ENCODE measurements around the gene MAGI2. TPM values are rescaled to one million over a fixed set of nuclear protein-coding genes. Genes with fewer than 3 reads are reported as not detected.

MAGI2 gene
- total RNA-seq, 5 donors from 2014 or later (not counting 1 experiment from before 2014, with no cell fraction given), result 0.10 to 0.77 (median 0.22) TPM

- DNase-seq (no peak), ATAC-seq (replicated peaks in 1 of 4) (no peak)
- H3K4me1 Mint-ChIP-seq, result no peaks in the 10 kb centered on the region
- peaks cover 0 to 3% (median 0%) of the 10 kb centered on the region in 3 donors for H3K9me3 Mint-ChIP-seq
- Histone ChIP-seq H3K4me3 (ENCODE audit: control insufficient read depth in 1 of 2, extremely low read depth in 1 of 2, low read length in 1 of 2) (no peak overlapping the region), H3K4me1 (ENCODE audit: control insufficient read depth in 1 of 2, extremely low read depth in 1 of 2, insufficient read depth in 2 of 2, low read length in 2 of 2) (no peaks in the 10 kb centered on the region), H3K9me3 (no peaks in the 10 kb centered on the region), H3K36me3 (ENCODE audit: control insufficient read depth in 2 of 2, extremely low read depth in 1 of 2, insufficient read depth in 1 of 2, low read length in 1 of 2) (no peaks in the 10 kb centered on the region), H3K27ac (ENCODE audit: low read length) (no peak overlapping the region), H3K27me3 (replicated peaks in 1 of 2; ENCODE audit: control insufficient read depth in 2 of 2, extremely low read depth in 1 of 2, insufficient read depth in 2 of 2, low read length in 1 of 2) (no peaks in the 10 kb centered on the region)
- CTCF ChIA-PET, result no interaction called here
- H3K27me3 Mint-ChIP-seq, result peaks cover 3 to 4% of the 10 kb centered on the region in 2 donors
- no peaks in the 10 kb centered on the region for H3K36me3 Mint-ChIP-seq
- no peak overlapping the region for H3K27ac Mint-ChIP-seq
- WGBS (ENCODE audit: insufficient coverage), result 41% methylated on average over 3 of the region's 5 CpGs
- POLR2A ChIA-PET, result no interaction called here
- H3K4me3 Mint-ChIP-seq, result no peak overlapping the region
Observed at GRCh38 chr7:78437118-78437517, 1016.3 kb downstream of the MAGI2 start.

DNA sequence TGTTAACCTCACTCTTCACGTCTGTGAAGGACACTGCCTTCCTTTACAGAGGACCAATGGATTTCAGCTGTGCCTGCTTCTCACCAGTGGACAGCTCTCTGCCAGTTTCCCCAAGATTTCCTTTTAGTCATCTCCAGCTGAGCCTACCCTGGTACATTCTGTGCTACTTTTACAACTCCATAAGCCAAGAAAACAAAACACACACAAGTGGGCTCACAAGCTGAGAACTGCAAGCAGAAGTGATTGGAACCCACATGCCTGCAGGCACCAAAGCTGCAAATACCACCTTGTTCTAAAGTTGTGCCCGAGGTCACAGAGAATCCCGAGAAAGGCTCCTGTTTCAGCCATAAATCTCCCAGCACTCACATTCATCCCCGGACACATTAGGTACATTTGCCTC lies 1018.1 kb downstream of the MAGI2 start:
- Mint-ChIP-seq H3K9me3 (peaks cover 0 to 3% (median 0%) of the 10 kb centered on the region in 3 donors), H3K27ac (no peak overlapping the region), H3K4me3 (no peak overlapping the region), H3K36me3 (no peaks in the 10 kb centered on the region), H3K4me1 (no peaks in the 10 kb centered on the region), H3K27me3 (peaks cover 3 to 4% of the 10 kb centered on the region in 2 donors)
- ATAC-seq (replicated peaks in 1 of 4) (no peak), DNase-seq (no peak)
- Histone ChIP-seq H3K36me3 (ENCODE audit: control insufficient read depth in 2 of 2, extremely low read depth in 1 of 2, insufficient read depth in 1 of 2, low read length in 1 of 2) (no peaks in the 10 kb centered on the region), H3K4me1 (ENCODE audit: control insufficient read depth in 1 of 2, extremely low read depth in 1 of 2, insufficient read depth in 2 of 2, low read length in 2 of 2) (no peaks in the 10 kb centered on the region), H3K27ac (ENCODE audit: low read length) (no peak overlapping the region), H3K4me3 (ENCODE audit: control insufficient read depth in 1 of 2, extremely low read depth in 1 of 2, low read length in 1 of 2) (no peak overlapping the region), H3K9me3 (no peaks in the 10 kb centered on the region), H3K27me3 (replicated peaks in 1 of 2; ENCODE audit: control insufficient read depth in 2 of 2, extremely low read depth in 1 of 2, insufficient read depth in 2 of 2, low read length in 1 of 2) (no peaks in the 10 kb centered on the region)
- CTCF ChIA-PET, result no interaction called here
- POLR2A ChIA-PET, result no interaction called here
- WGBS (ENCODE audit: insufficient coverage), result 70% methylated on average over 1 of the region's 4 CpGs

- Histone ChIP-seq H3K36me3 (ENCODE audit: control insufficient read depth in 2 of 2, extremely low read depth in 1 of 2, insufficient read depth in 1 of 2, low read length in 1 of 2) (no peaks in the 10 kb centered on the region), H3K9me3 (no peaks in the 10 kb centered on the region), H3K27me3 (replicated peaks in 1 of 2; ENCODE audit: control insufficient read depth in 2 of 2, extremely low read depth in 1 of 2, insufficient read depth in 2 of 2, low read length in 1 of 2) (no peaks in the 10 kb centered on the region), H3K4me1 (ENCODE audit: control insufficient read depth in 1 of 2, extremely low read depth in 1 of 2, insufficient read depth in 2 of 2, low read length in 2 of 2) (no peaks in the 10 kb centered on the region), H3K27ac (ENCODE audit: low read length) (no peak overlapping the region), H3K4me3 (ENCODE audit: control insufficient read depth in 1 of 2, extremely low read depth in 1 of 2, low read length in 1 of 2) (no peak overlapping the region)
- no peak overlapping the region for H3K27ac Mint-ChIP-seq
- ChIA-PET POLR2A (no interaction called here), CTCF (no interaction called here)
- H3K36me3 Mint-ChIP-seq, result no peaks in the 10 kb centered on the region
- DNase-seq, result no peak
- peaks cover 3 to 4% of the 10 kb centered on the region in 2 donors for H3K27me3 Mint-ChIP-seq
- H3K4me3 Mint-ChIP-seq, result no peak overlapping the region
- no CpG with 5 or more reads among the region's 1 CpG for WGBS (ENCODE audit: insufficient coverage)
- ATAC-seq (replicated peaks in 1 of 4), result no peak
- H3K9me3 Mint-ChIP-seq, result peaks cover 0 to 2% (median 0%) of the 10 kb centered on the region in 3 donors
- no peaks in the 10 kb centered on the region for H3K4me1 Mint-ChIP-seq
Observed at GRCh38 chr7:78434281-78434680, 1019.2 kb downstream of the MAGI2 start.

- no peaks in the 10 kb centered on the region for H3K36me3 ChIP-seq (ENCODE audit: control insufficient read depth in 2 of 2, extremely low read depth in 1 of 2, insufficient read depth in 1 of 2, low read length in 1 of 2)
- no peaks in the 10 kb centered on the region for H3K4me1 Mint-ChIP-seq
- no peaks in the 10 kb centered on the region for H3K4me1 ChIP-seq (ENCODE audit: control insufficient read depth in 1 of 2, extremely low read depth in 1 of 2, insufficient read depth in 2 of 2, low read length in 2 of 2)
- no peak overlapping the region for H3K27ac ChIP-seq (ENCODE audit: low read length)
- H3K27me3 ChIP-seq (replicated peaks in 1 of 2; ENCODE audit: control insufficient read depth in 2 of 2, extremely low read depth in 1 of 2, insufficient read depth in 2 of 2, low read length in 1 of 2), result no peaks in the 10 kb centered on the region
- H3K9me3 ChIP-seq, result no peaks in the 10 kb centered on the region
- H3K9me3 Mint-ChIP-seq, result no peaks in the 10 kb centered on the region
- POLR2A ChIA-PET, result no interaction called here
- no peaks in the 10 kb centered on the region for H3K36me3 Mint-ChIP-seq
- H3K27me3 Mint-ChIP-seq, result peaks cover 3 to 4% of the 10 kb centered on the region in 2 donors
- no peak overlapping the region for H3K4me3 ChIP-seq (ENCODE audit: control insufficient read depth in 1 of 2, extremely low read depth in 1 of 2, low read length in 1 of 2)
- CTCF ChIA-PET, result no interaction called here
- ATAC-seq (replicated peaks in 1 of 4) (no peak), DNase-seq (no peak)
- no CpG with 5 or more reads among the region's 3 CpGs for WGBS (ENCODE audit: insufficient coverage)
- H3K4me3 Mint-ChIP-seq, result no peak overlapping the region
- H3K27ac Mint-ChIP-seq, result no peak overlapping the region
Observed at GRCh38 chr7:78433421-78433820, 1020.0 kb downstream of the MAGI2 start.

- Histone ChIP-seq H3K36me3 (ENCODE audit: control insufficient read depth in 2 of 2, extremely low read depth in 1 of 2, insufficient read depth in 1 of 2, low read length in 1 of 2) (no peaks in the 10 kb centered on the region), H3K27ac (ENCODE audit: low read length) (no peak overlapping the region), H3K27me3 (replicated peaks in 1 of 2; ENCODE audit: control insufficient read depth in 2 of 2, extremely low read depth in 1 of 2, insufficient read depth in 2 of 2, low read length in 1 of 2) (no peaks in the 10 kb centered on the region), H3K9me3 (no peaks in the 10 kb centered on the region), H3K4me3 (ENCODE audit: control insufficient read depth in 1 of 2, extremely low read depth in 1 of 2, low read length in 1 of 2) (no peak overlapping the region), H3K4me1 (ENCODE audit: control insufficient read depth in 1 of 2, extremely low read depth in 1 of 2, insufficient read depth in 2 of 2, low read length in 2 of 2) (no peaks in the 10 kb centered on the region)
- H3K27ac Mint-ChIP-seq, result no peak overlapping the region
- CTCF ChIA-PET, result no interaction called here
- DNase-seq (no peak), ATAC-seq (replicated peaks in 1 of 4) (no peak)
- H3K9me3 Mint-ChIP-seq, result peaks cover 0 to 6% (median 4%) of the 10 kb centered on the region in 3 donors
- H3K27me3 Mint-ChIP-seq, result no peaks in the 10 kb centered on the region
- no peaks in the 10 kb centered on the region for H3K36me3 Mint-ChIP-seq
- WGBS (ENCODE audit: insufficient coverage), result no CpG with 5 or more reads among the region's 1 CpG
- H3K4me1 Mint-ChIP-seq, result peaks cover 0 to 2% (median 0%) of the 10 kb centered on the region in 3 donors
- POLR2A ChIA-PET, result no interaction called here
- H3K4me3 Mint-ChIP-seq, result no peak overlapping the region
Observed at GRCh38 chr7:78429878-78430277, 1023.6 kb downstream of the MAGI2 start.

GRCh38 chr7:78427209-78427608 lies 1026.3 kb downstream of the MAGI2 start:
- POLR2A ChIA-PET, result no interaction called here

GRCh38 chr7:78420001-78420400 lies 1033.5 kb downstream of the MAGI2 start:
- H3K27me3 ChIP-seq (replicated peaks in 1 of 2; ENCODE audit: control insufficient read depth in 2 of 2, extremely low read depth in 1 of 2, insufficient read depth in 2 of 2, low read length in 1 of 2), result no peaks in the 10 kb centered on the region
- H3K9me3 ChIP-seq, result no peaks in the 10 kb centered on the region
- no peak overlapping the region for H3K27ac ChIP-seq (ENCODE audit: low read length)
- no CpG with 5 or more reads among the region's 1 CpG for WGBS (ENCODE audit: insufficient coverage)
- Mint-ChIP-seq H3K36me3 (no peaks in the 10 kb centered on the region), H3K27me3 (no peaks in the 10 kb centered on the region), H3K4me3 (no peak overlapping the region), H3K9me3 (peaks cover 9 to 12% (median 9%) of the 10 kb centered on the region in 3 donors), H3K27ac (no peak overlapping the region), H3K4me1 (no peaks in the 10 kb centered on the region)
- ChIA-PET CTCF (no interaction called here), POLR2A (no interaction called here)
- no peaks in the 10 kb centered on the region for H3K36me3 ChIP-seq (ENCODE audit: control insufficient read depth in 2 of 2, extremely low read depth in 1 of 2, insufficient read depth in 1 of 2, low read length in 1 of 2)
- H3K4me3 ChIP-seq (ENCODE audit: control insufficient read depth in 1 of 2, extremely low read depth in 1 of 2, low read length in 1 of 2), result no peak overlapping the region
- H3K4me1 ChIP-seq (ENCODE audit: control insufficient read depth in 1 of 2, extremely low read depth in 1 of 2, insufficient read depth in 2 of 2, low read length in 2 of 2), result no peaks in the 10 kb centered on the region
- ATAC-seq (replicated peaks in 1 of 4), result no peak
- DNase-seq, result no peak

More at GRCh38 chr7:78427209-78427608, 1026.3 kb downstream of the MAGI2 start:
- no peak overlapping the region for H3K27ac Mint-ChIP-seq
- H3K27ac ChIP-seq (ENCODE audit: low read length), result no peak overlapping the region
- H3K9me3 ChIP-seq, result no peaks in the 10 kb centered on the region
- DNase-seq, result no peak
- H3K27me3 ChIP-seq (replicated peaks in 1 of 2; ENCODE audit: control insufficient read depth in 2 of 2, extremely low read depth in 1 of 2, insufficient read depth in 2 of 2, low read length in 1 of 2), result no peaks in the 10 kb centered on the region
- no peaks in the 10 kb centered on the region for H3K4me1 ChIP-seq (ENCODE audit: control insufficient read depth in 1 of 2, extremely low read depth in 1 of 2, insufficient read depth in 2 of 2, low read length in 2 of 2)
- WGBS (ENCODE audit: insufficient coverage), result no CpG with 5 or more reads among the region's 1 CpG
- H3K4me1 Mint-ChIP-seq, result peaks cover 0 to 2% (median 0%) of the 10 kb centered on the region in 3 donors
- H3K36me3 Mint-ChIP-seq, result no peaks in the 10 kb centered on the region
- no peaks in the 10 kb centered on the region for H3K36me3 ChIP-seq (ENCODE audit: control insufficient read depth in 2 of 2, extremely low read depth in 1 of 2, insufficient read depth in 1 of 2, low read length in 1 of 2)
- peaks cover 6 to 9% (median 7%) of the 10 kb centered on the region in 3 donors for H3K9me3 Mint-ChIP-seq
- ATAC-seq (replicated peaks in 1 of 4), result no peak
- peak overlapping the region in 1 of 3 donors; percentile 3 for H3K4me3 Mint-ChIP-seq
- CTCF ChIA-PET, result no interaction called here
- H3K27me3 Mint-ChIP-seq, result no peaks in the 10 kb centered on the region
- H3K4me3 ChIP-seq (ENCODE audit: control insufficient read depth in 1 of 2, extremely low read depth in 1 of 2, low read length in 1 of 2), result no peak overlapping the region
